H1 (cell line): ENCODE results near the gene FBLN2.

Experiments
- BCL11A ChIP-seq, 2 experiments: IDR thresholded peaks; one replicate each; pipeline ENCODE4 v1.6.1; 2011; ENCODE audit warnings: low read depth in 2 of 2, low read length in 2 of 2, mild to moderate bottlenecking in 2 of 2
- CTCF ChIP-seq, 3 experiments: IDR thresholded peaks; 1 replicate in 2 of 3; 2 replicates in 1 of 3; pipeline versions ENCODE4 v1.5.1 to v1.6.1; 2011; ENCODE audit warnings: low read length in 3 of 3, mild to moderate bottlenecking in 3 of 3, inconsistent platforms in 2 of 3, low read depth in 1 of 3, moderate library complexity in 1 of 3; ENCODE audit not compliant: insufficient read depth in 1 of 3; ENCODE audit errors: control extremely low read depth in 1 of 3
- EP300 ChIP-seq, 2 experiments: IDR thresholded peaks; 1 replicate in 1 of 2; 2 replicates in 1 of 2; pipeline ENCODE4 v1.6.1; 2011 to 2012; ENCODE audit warnings: low read depth in 2 of 2, low read length in 2 of 2, mild to moderate bottlenecking in 2 of 2, borderline replicate concordance in 1 of 2, inconsistent platforms in 1 of 2, moderate library complexity in 1 of 2
- EZH2 ChIP-seq: fragments of 200-600 bp; sonication (generic); IDR thresholded peaks from 2 replicates; pipeline ENCODE4 v1.7.1; 2012; ENCODE audit warnings: low read depth, mild to moderate bottlenecking, moderate library complexity, low read length, inconsistent platforms; ENCODE audit not compliant: severe bottlenecking
- JUND ChIP-seq: IDR thresholded peaks from 2 replicates; pipeline ENCODE4 v1.6.1; 2011; ENCODE audit warnings: mild to moderate bottlenecking, improper control_type of control experiment, low read length
- MAX ChIP-seq: IDR thresholded peaks from 2 replicates; pipeline ENCODE4 v1.6.1; 2012; ENCODE audit warnings: inconsistent platforms
- POLR2A ChIP-seq, 2 experiments: IDR thresholded peaks; 1 replicate in 1 of 2; 2 replicates in 1 of 2; pipeline ENCODE4 v1.6.1; 2011; ENCODE audit warnings: low read depth in 2 of 2, low read length in 2 of 2, mild to moderate bottlenecking in 2 of 2; ENCODE audit errors: control extremely low read depth in 1 of 2
- POLR2AphosphoS5 ChIP-seq: IDR thresholded peaks from 2 replicates; pipeline ENCODE4 v1.6.1; 2011; ENCODE audit warnings: low read depth, low read length
- SP1 ChIP-seq: IDR thresholded peaks from 2 replicates; pipeline ENCODE4 v1.6.1; 2011; ENCODE audit warnings: low read depth, low read length
- TAF1 ChIP-seq: IDR thresholded peaks from 2 replicates; pipeline ENCODE4 v1.6.1; 2011; ENCODE audit warnings: mild to moderate bottlenecking, low read depth, low read length
- TCF12 ChIP-seq: IDR thresholded peaks from 2 replicates; pipeline ENCODE4 v1.6.1; 2011; ENCODE audit warnings: low read depth, mild to moderate bottlenecking, low read length

GRCh38 chr3:13629644-13630043 lies 80.7 kb downstream of the FBLN2 start:
- TF ChIP-seq JUND (no peak), CTCF (IDR thresholded peaks at IDR 0.05; ENCODE audit: control extremely low read depth in 1 of 3, insufficient read depth in 1 of 3, low read depth in 1 of 3, low read length in 3 of 3) (no peak), SP1 (no peak), POLR2A (IDR thresholded peaks at IDR 0.05; ENCODE audit: control extremely low read depth in 1 of 2, low read depth in 2 of 2, low read length in 2 of 2) (no peak), POLR2AphosphoS5 (no peak), EP300 (IDR thresholded peaks at IDR 0.05; ENCODE audit: borderline replicate concordance in 1 of 2, low read depth in 2 of 2, low read length in 2 of 2) (no peak), TAF1 (no peak), EZH2 (no peak), BCL11A (IDR thresholded peaks at IDR 0.05; ENCODE audit: low read depth in 2 of 2, low read length in 2 of 2) (no peak), MAX (no peak), TCF12 (no peak)
